Gastrocnemius medialis (tissue), 4 donors: Measurements from ENCODE around the gene GALM. TPM values are rescaled to one million over a fixed set of nuclear protein-coding genes. Genes with fewer than 3 reads are reported as not detected.
"Not testable (repeated sequence)": the region's sequence is repeated elsewhere in the genome, so short reads cannot be mapped to it uniquely, and the experiment has no call there.

Experiments used
- ATAC-seq, 2 donors: fragments of 150-250 bp; one replicate each; pipeline ENCODE4 v1.9.1; 2016
- DNase-seq, 2 donors: peaks; one replicate each; pipeline ENCODE4 v3.0.0-alpha.2; 2019
- H3K27ac ChIP-seq, 4 donors: fragments of 200-600 bp; sonication (generic); 1 replicate in 1 of 4; 2 replicates in 3 of 4; pipeline ENCODE4 v1.5.1; 2016 to 2018; ENCODE audit warnings: mild to moderate bottlenecking in 2 of 4, moderate library complexity in 1 of 4
- H3K27me3 ChIP-seq, 3 donors: fragments of 200-600 bp; sonication (generic) in 2 of 3; 1 replicate in 1 of 3; 2 replicates in 2 of 3; pipeline versions ENCODE4 v1.5.1 to v1.6.0; 2016 to 2019; ENCODE audit warnings: mild to moderate bottlenecking in 1 of 3, moderate library complexity in 1 of 3
- H3K36me3 ChIP-seq, 2 donors: fragments of 200-600 bp; sonication (generic) in 1 of 2; one replicate each; pipeline ENCODE4 v1.5.1; 2017 to 2018
- H3K4me1 ChIP-seq, 2 donors: fragments of 200-600 bp; sonication (generic) in 1 of 2; one replicate each; pipeline ENCODE4 v1.5.1; 2016 to 2017; ENCODE audit warnings: mild to moderate bottlenecking in 2 of 2
- H3K4me3 ChIP-seq, 4 donors: fragments of 200-600 bp; sonication (generic) in 3 of 4; 1 replicate in 1 of 4; 2 replicates in 3 of 4; pipeline ENCODE4 v1.5.1; 2016 to 2019; ENCODE audit warnings: mild to moderate bottlenecking in 2 of 4
- H3K9me3 ChIP-seq, 3 donors: fragments of 200-600 bp; sonication (generic) in 2 of 3; 1 replicate in 1 of 3; 2 replicates in 2 of 3; pipeline ENCODE4 v1.5.1; 2016 to 2019
- POLR2A ChIP-seq, 2 donors: fragments of 450-650 bp; IDR thresholded peaks; one replicate each; pipeline ENCODE4 v1.6.1; 2017; ENCODE audit warnings: antibody characterized with exemption in 2 of 2, mild to moderate bottlenecking in 2 of 2, moderate library complexity in 2 of 2
- in situ Hi-C, 4 donors: fragments of 200-750 bp; cut with MboI; loops; one replicate each; pipeline versions ENCODE4 v1.15.0 to v1.8.0; 2017; ENCODE audit warnings: low sequenced_read_pairs in 4 of 4
- intact Hi-C: fragments of 100-400 bp; cut with DNase I; formaldehyde crosslinking; loops from one replicate; pipeline ENCODE4 v1.15.1; 2023; ENCODE audit warnings: low total_unique reads
- total RNA-seq, 4 donors: library from RNA; depleted of rRNA; stranded (reverse); fragments of >200 nt; gene quantifications; one replicate each; pipeline versions ENCODE4 v1.1.0 to v1.2.3, GENCODE V29; 2016
- TF ChIP-seq, protein P1 (sequence below), 5 experiments: fragments of 450-650 bp in 3 of 5; fragments of 200-600 bp in 2 of 5; sonication (generic) in 2 of 5; IDR thresholded peaks in 4 of 5; conservative IDR thresholded peaks in 1 of 5; 1 replicate in 4 of 5; 2 replicates in 1 of 5; pipeline ENCODE4 v1.5.1; 2016 to 2019; ENCODE audit warnings: antibody characterized with exemption in 5 of 5, mild to moderate bottlenecking in 3 of 5, moderate library complexity in 3 of 5

Gene GALM
- total RNA-seq, 4 donors from 2014 or later = 5.3 to 16.9 (median 14.9) TPM

- no peaks in the 10 kb centered on the region for H3K9me3 ChIP-seq
- no peak overlapping the region for H3K4me3 ChIP-seq
- intact Hi-C loops = no loop called here
- no peak for ATAC-seq
- in situ Hi-C loops = no loop called here
- no peaks in the 10 kb centered on the region for H3K27me3 ChIP-seq
- no peak overlapping the region for H3K27ac ChIP-seq
- no peak for DNase-seq
- TF ChIP-seq POLR2A (IDR thresholded peaks at IDR 0.05) = no peak
- TF ChIP-seq, protein P1, sequence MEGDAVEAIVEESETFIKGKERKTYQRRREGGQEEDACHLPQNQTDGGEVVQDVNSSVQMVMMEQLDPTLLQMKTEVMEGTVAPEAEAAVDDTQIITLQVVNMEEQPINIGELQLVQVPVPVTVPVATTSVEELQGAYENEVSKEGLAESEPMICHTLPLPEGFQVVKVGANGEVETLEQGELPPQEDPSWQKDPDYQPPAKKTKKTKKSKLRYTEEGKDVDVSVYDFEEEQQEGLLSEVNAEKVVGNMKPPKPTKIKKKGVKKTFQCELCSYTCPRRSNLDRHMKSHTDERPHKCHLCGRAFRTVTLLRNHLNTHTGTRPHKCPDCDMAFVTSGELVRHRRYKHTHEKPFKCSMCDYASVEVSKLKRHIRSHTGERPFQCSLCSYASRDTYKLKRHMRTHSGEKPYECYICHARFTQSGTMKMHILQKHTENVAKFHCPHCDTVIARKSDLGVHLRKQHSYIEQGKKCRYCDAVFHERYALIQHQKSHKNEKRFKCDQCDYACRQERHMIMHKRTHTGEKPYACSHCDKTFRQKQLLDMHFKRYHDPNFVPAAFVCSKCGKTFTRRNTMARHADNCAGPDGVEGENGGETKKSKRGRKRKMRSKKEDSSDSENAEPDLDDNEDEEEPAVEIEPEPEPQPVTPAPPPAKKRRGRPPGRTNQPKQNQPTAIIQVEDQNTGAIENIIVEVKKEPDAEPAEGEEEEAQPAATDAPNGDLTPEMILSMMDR (IDR thresholded peaks at IDR 0.05 in 4 of 5, conservative IDR thresholded peaks at IDR 0.05 in 1 of 5) = no peak
- H3K36me3 ChIP-seq = no peaks in the 10 kb centered on the region
- no peaks in the 10 kb centered on the region for H3K4me1 ChIP-seq
Measured at GRCh38 chr2:38700881-38701458, 35.1 kb downstream of the GALM start.

GRCh38 chr2:38701542-38701941 lies 35.6 kb downstream of the GALM start:
- DNase-seq (no peak), ATAC-seq (no peak)
- in situ Hi-C loops = no loop called here
- Histone ChIP-seq H3K9me3 (no peaks in the 10 kb centered on the region), H3K4me1 (no peaks in the 10 kb centered on the region), H3K36me3 (no peaks in the 10 kb centered on the region), H3K4me3 (no peak overlapping the region), H3K27me3 (no peaks in the 10 kb centered on the region), H3K27ac (no peak overlapping the region)
- no peak for TF ChIP-seq POLR2A (IDR thresholded peaks at IDR 0.05)
- TF ChIP-seq, protein P1 (IDR thresholded peaks at IDR 0.05 in 4 of 5, conservative IDR thresholded peaks at IDR 0.05 in 1 of 5) = no peak
- intact Hi-C loops = no loop called here

- in situ Hi-C loops = no loop called here
- no peaks in the 10 kb centered on the region for H3K9me3 ChIP-seq
- no peaks in the 10 kb centered on the region for H3K36me3 ChIP-seq
- ATAC-seq = no peak
- H3K4me1 ChIP-seq = no peaks in the 10 kb centered on the region
- no peak overlapping the region for H3K4me3 ChIP-seq
- no peak for DNase-seq
- no peaks in the 10 kb centered on the region for H3K27me3 ChIP-seq
- intact Hi-C loops = loop anchor here (1.0 kb wide), 1 partner anchor 8 kb away; no protein-coding TSS in a partner anchor
- H3K27ac ChIP-seq = no peak overlapping the region
- no peak for TF ChIP-seq POLR2A (IDR thresholded peaks at IDR 0.05)
- TF ChIP-seq, protein P1 (IDR thresholded peaks at IDR 0.05 in 4 of 5, conservative IDR thresholded peaks at IDR 0.05 in 1 of 5) = no peak
Measured at GRCh38 chr2:38702413-38702812, 36.5 kb downstream of the GALM start.

DNA sequence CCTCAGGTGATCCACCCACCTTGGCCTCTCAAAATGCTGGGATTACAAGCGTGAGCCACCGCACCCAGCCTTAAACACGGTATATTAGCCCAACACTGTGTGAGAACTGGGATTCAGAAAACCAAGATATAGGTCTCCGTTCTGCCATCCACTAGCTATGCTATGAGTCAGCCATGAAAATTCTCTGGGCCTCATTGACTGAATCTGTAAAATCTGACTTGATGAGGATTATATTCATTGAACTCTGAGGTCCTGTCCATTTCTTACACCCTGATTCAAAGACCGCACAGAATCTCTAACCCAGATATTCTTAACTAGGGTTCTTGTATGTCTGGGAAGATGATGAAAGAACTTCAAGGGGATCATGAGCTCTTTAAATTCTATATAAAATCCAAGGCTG lies 37.4 kb downstream of the GALM start:
- intact Hi-C loops, H3K27me3 ChIP-seq, ATAC-seq, H3K4me1 ChIP-seq, H3K27ac ChIP-seq, DNase-seq, H3K9me3 ChIP-seq, H3K4me3 ChIP-seq, H3K36me3 ChIP-seq, in situ Hi-C loops: not testable (repeated sequence)

- in situ Hi-C loops = no loop called here
Measured at GRCh38 chr2:38704664-38705063, 38.8 kb downstream of the GALM start.

More at GRCh38 chr2:38704664-38705063, 38.8 kb downstream of the GALM start:
- Histone ChIP-seq H3K9me3 (no peaks in the 10 kb centered on the region), H3K4me3 (no peak overlapping the region), H3K4me1 (no peaks in the 10 kb centered on the region), H3K27me3 (no peaks in the 10 kb centered on the region), H3K27ac (no peak overlapping the region), H3K36me3 (no peaks in the 10 kb centered on the region)
- DNase-seq (no peak), ATAC-seq (no peak)
- intact Hi-C loops = no loop called here
- TF ChIP-seq, protein P1 (IDR thresholded peaks at IDR 0.05 in 4 of 5, conservative IDR thresholded peaks at IDR 0.05 in 1 of 5) = no peak
- no peak for TF ChIP-seq POLR2A (IDR thresholded peaks at IDR 0.05)
